ENCODE measurements around the gene GJC2.

Gene GJC2

DNA sequence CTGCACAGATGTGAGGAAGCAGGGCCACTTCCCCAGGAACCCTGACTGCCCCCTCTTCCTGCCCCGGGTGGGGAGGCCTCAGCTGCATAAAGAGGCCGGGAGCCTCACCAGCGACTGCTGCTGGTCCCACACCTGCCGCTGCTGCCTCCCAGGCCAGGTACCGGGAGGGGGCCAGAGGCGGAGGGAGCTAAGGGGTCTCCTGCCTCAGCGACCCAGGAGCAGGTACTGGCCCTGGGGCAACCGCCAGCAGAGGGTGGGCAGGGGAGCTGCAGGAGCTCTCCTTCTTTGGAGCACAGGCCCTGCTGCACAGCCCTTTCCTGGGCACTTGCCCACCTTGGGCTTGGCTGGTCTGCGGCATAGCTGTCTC lies 6.8 kb downstream of the GJC2 start:
- CTCF ChIA-PET: interaction anchor here (1.2 kb wide), 1 partner anchor 9 kb away, joined by 4 read pairs; no protein-coding TSS in a partner anchor
- TF ChIP-seq L3MBTL2 (conservative IDR thresholded peaks at IDR 0.05): no peak
- no peak for TF ChIP-seq FOXA1 (IDR thresholded peaks at IDR 0.05)
- no peak for TF ChIP-seq FOXK2 (IDR thresholded peaks at IDR 0.05)
- no peak for TF ChIP-seq ELF4 (IDR thresholded peaks at IDR 0.05)
- no peak for DNase-seq (ENCODE audit: extremely low spot score)
- POLR2A ChIA-PET: interaction anchor here (1.2 kb wide), 1 partner anchor 16 kb away, joined by 3 read pairs; the partner anchor contains the start of gene GUK1

DNA sequence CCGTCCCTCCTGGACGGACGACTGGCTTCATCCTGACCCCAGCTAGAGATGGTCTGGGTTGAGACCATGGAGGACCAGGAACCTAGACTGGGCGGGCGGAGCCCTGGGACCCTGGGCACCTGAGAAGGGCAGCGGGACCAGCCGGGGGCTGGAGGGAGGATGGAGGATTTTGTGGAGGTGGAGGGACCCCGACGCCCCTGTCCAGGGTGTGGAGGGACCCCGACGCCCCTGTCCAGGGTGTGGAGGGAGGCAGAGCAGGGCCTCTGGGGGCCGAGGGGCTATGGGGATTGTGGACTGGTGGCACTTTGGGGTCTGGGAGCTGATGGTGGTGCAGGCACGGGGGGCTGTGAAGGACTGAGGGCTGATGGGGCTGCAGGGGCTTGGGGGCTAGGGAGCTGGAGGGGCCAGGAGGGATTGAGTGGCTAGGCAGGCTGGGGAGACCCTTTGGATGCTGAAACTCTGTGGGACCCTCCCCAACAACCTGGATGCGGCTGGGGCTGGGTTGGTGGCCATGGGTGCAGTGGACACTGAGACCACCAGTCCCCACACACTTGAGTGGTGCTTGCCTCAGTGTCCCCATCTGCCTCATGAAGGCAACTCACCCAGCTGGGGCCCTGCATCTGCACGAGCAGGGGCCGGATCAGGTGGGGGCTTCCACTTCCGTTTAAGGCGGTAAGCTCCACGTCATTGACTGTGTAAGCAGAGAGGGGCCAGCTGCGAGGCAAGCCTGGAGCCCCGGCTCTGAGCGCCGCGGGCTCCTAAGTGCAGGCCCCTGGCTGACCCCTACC lies 7.4 kb downstream of the GJC2 start:
- CTCF ChIA-PET: interaction anchor here (1.2 kb wide), 1 partner anchor 8 kb away, joined by 4 read pairs; no protein-coding TSS in a partner anchor
- POLR2A ChIA-PET: interaction anchor here (1.2 kb wide), 1 partner anchor 17 kb away, joined by 3 read pairs; the partner anchor contains the start of gene GUK1
- no peak for TF ChIP-seq CTBP1 (IDR thresholded peaks at IDR 0.05; ENCODE audit: borderline replicate concordance)
- no peak for TF ChIP-seq NFRKB (IDR thresholded peaks at IDR 0.05)
- no peak for TF ChIP-seq LEF1 (IDR thresholded peaks at IDR 0.05; ENCODE audit: borderline replicate concordance)
- no peak for TF ChIP-seq FOXA1 (IDR thresholded peaks at IDR 0.05)
- no peak for TF ChIP-seq L3MBTL2 (conservative IDR thresholded peaks at IDR 0.05)
- no peak for TF ChIP-seq TARDBP (IDR thresholded peaks at IDR 0.05)
- TF ChIP-seq ELF4 (IDR thresholded peaks at IDR 0.05): no peak
- no peak for DNase-seq (ENCODE audit: extremely low spot score)

DNA sequence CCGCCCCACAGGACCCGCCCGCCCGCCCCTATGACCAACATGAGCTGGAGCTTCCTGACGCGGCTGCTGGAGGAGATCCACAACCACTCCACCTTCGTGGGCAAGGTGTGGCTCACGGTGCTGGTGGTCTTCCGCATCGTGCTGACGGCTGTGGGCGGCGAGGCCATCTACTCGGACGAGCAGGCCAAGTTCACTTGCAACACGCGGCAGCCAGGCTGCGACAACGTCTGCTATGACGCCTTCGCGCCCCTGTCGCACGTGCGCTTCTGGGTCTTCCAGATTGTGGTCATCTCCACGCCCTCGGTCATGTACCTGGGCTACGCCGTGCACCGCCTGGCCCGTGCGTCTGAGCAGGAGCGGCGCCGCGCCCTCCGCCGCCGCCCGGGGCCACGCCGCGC lies 8.0 kb downstream of the GJC2 start:
- CTCF ChIA-PET: interaction anchor here (1.2 kb wide), 1 partner anchor 7 kb away, joined by 4 read pairs; no protein-coding TSS in a partner anchor
- POLR2A ChIA-PET: no interaction called here
- TF ChIP-seq FOXM1 (IDR thresholded peaks at IDR 0.05; ENCODE audit: borderline replicate concordance): no peak
- no peak for TF ChIP-seq NFRKB (IDR thresholded peaks at IDR 0.05)
- no peak for TF ChIP-seq LEF1 (IDR thresholded peaks at IDR 0.05; ENCODE audit: borderline replicate concordance)
- no peak for TF ChIP-seq PKNOX1 (IDR thresholded peaks at IDR 0.05)
- no peak for TF ChIP-seq TARDBP (IDR thresholded peaks at IDR 0.05)
- TF ChIP-seq HDGF (IDR thresholded peaks at IDR 0.05; ENCODE audit: borderline replicate concordance): no peak
- no peak for TF ChIP-seq FOXA1 (IDR thresholded peaks at IDR 0.05)
- TF ChIP-seq ZNF384 (IDR thresholded peaks at IDR 0.05): no peak
- no peak for TF ChIP-seq SP1 (IDR thresholded peaks at IDR 0.05)
- no peak for TF ChIP-seq CTBP1 (IDR thresholded peaks at IDR 0.05; ENCODE audit: borderline replicate concordance)
- TF ChIP-seq ARNT (IDR thresholded peaks at IDR 0.05): no peak
- no peak for TF ChIP-seq SUZ12 (IDR thresholded peaks at IDR 0.05)
- no peak for DNase-seq (ENCODE audit: extremely low spot score)

GRCh38 chr1:228158151-228159007 lies 8.6 kb downstream of the GJC2 start:
- ChIA-PET CTCF (no interaction called here), POLR2A (interaction anchor here (1.2 kb wide), 1 partner anchor 18 kb away, joined by 4 read pairs; the partner anchor contains the start of gene GUK1)
- no peak for DNase-seq (ENCODE audit: extremely low spot score)
- TF ChIP-seq FOXK2 (IDR thresholded peaks at IDR 0.05) (no peak), PKNOX1 (IDR thresholded peaks at IDR 0.05) (no peak), L3MBTL2 (conservative IDR thresholded peaks at IDR 0.05) (no peak), ELF4 (IDR thresholded peaks at IDR 0.05) (no peak), SUZ12 (IDR thresholded peaks at IDR 0.05) (no peak), CTBP1 (IDR thresholded peaks at IDR 0.05; ENCODE audit: borderline replicate concordance) (no peak), SP1 (IDR thresholded peaks at IDR 0.05) (no peak), HDGF (IDR thresholded peaks at IDR 0.05; ENCODE audit: borderline replicate concordance) (no peak), ZNF384 (IDR thresholded peaks at IDR 0.05) (no peak), FOXM1 (IDR thresholded peaks at IDR 0.05; ENCODE audit: borderline replicate concordance) (no peak), ARNT (IDR thresholded peaks at IDR 0.05) (no peak), TARDBP (IDR thresholded peaks at IDR 0.05) (no peak), LEF1 (IDR thresholded peaks at IDR 0.05; ENCODE audit: borderline replicate concordance) (no peak), BHLHE40 (IDR thresholded peaks at IDR 0.05; ENCODE audit: borderline replicate concordance) (no peak), NFRKB (IDR thresholded peaks at IDR 0.05) (no peak), FOXA1 (IDR thresholded peaks at IDR 0.05) (no peak)

GRCh38 chr1:228159008-228159665 lies 9.4 kb downstream of the GJC2 start:
- TF ChIP-seq FOXM1 (IDR thresholded peaks at IDR 0.05; ENCODE audit: borderline replicate concordance): no peak
- TF ChIP-seq ARNT (IDR thresholded peaks at IDR 0.05): no peak
- no peak for TF ChIP-seq FOXK2 (IDR thresholded peaks at IDR 0.05)
- no peak for TF ChIP-seq HDGF (IDR thresholded peaks at IDR 0.05; ENCODE audit: borderline replicate concordance)
- no peak for TF ChIP-seq PKNOX1 (IDR thresholded peaks at IDR 0.05)
- no peak for TF ChIP-seq L3MBTL2 (conservative IDR thresholded peaks at IDR 0.05)
- no peak for TF ChIP-seq LEF1 (IDR thresholded peaks at IDR 0.05; ENCODE audit: borderline replicate concordance)
- TF ChIP-seq NFRKB (IDR thresholded peaks at IDR 0.05): no peak
- TF ChIP-seq CTBP1 (IDR thresholded peaks at IDR 0.05; ENCODE audit: borderline replicate concordance): no peak
- CTCF ChIA-PET: no interaction called here
- POLR2A ChIA-PET: interaction anchor here (1.2 kb wide), 1 partner anchor 19 kb away, joined by 4 read pairs; the partner anchor contains the start of gene GUK1
- no peak for DNase-seq (ENCODE audit: extremely low spot score)

Data from HEK293T (cell line).